Fibroblast of the conjunctiva (primary cell): ENCODE results near the gene ANKH.

ENCODE experiments used
- DNase-seq: peaks from one replicate; pipeline ENCODE4 v3.0.0-alpha.2; 2010; ENCODE audit warnings: low read depth

ANKH gene

GRCh38 chr5:14759744-14760547, 111.6 kb downstream of the ANKH start:
- DNase-seq: no peak

- DNase-seq: no peak
These were observed 113.7 kb downstream of the ANKH start for GRCh38 chr5:14757850-14758249.

- DNase-seq: no peak
These were observed 115.1 kb downstream of the ANKH start for GRCh38 chr5:14756478-14756877.

GRCh38 chr5:14753947-14754346, 117.6 kb downstream of the ANKH start:
- no peak for DNase-seq

- no peak for DNase-seq
These were observed 118.3 kb downstream of the ANKH start for GRCh38 chr5:14753292-14753691.

GRCh38 chr5:14752497-14753071, 119.0 kb downstream of the ANKH start:
- no peak for DNase-seq

GRCh38 chr5:14750712-14751111, 120.9 kb downstream of the ANKH start:
- DNase-seq: no peak

GRCh38 chr5:14749579-14750101, 121.9 kb downstream of the ANKH start:
- no peak for DNase-seq

GRCh38 chr5:14748180-14748900, 123.2 kb downstream of the ANKH start:
- no peak for DNase-seq

- DNase-seq: no peak
These were observed 125.8 kb downstream of the ANKH start for GRCh38 chr5:14745753-14746152.

- DNase-seq: no peak
These were observed 126.4 kb downstream of the ANKH start for GRCh38 chr5:14745188-14745563.

- DNase-seq: no peak
These were observed 127.0 kb downstream of the ANKH start for GRCh38 chr5:14744296-14745187.

- no peak for DNase-seq
These were observed 127.8 kb downstream of the ANKH start for GRCh38 chr5:14743601-14744295.

GRCh38 chr5:14742498-14742897, 129.1 kb downstream of the ANKH start:
- DNase-seq: no peak

GRCh38 chr5:14741801-14742440, 129.7 kb downstream of the ANKH start:
- no peak for DNase-seq

GRCh38 chr5:14741131-14741530, 130.4 kb downstream of the ANKH start:
- DNase-seq: no peak

- no peak for DNase-seq
These were observed 131.6 kb downstream of the ANKH start for GRCh38 chr5:14739981-14740380.

GRCh38 chr5:14739538-14739937, 132.0 kb downstream of the ANKH start:
- no peak for DNase-seq

- no peak for DNase-seq
These were observed 133.5 kb downstream of the ANKH start for GRCh38 chr5:14738050-14738449.

- DNase-seq: no peak
These were observed 134.3 kb downstream of the ANKH start for GRCh38 chr5:14737291-14737690.

- no peak for DNase-seq
These were observed 135.6 kb downstream of the ANKH start for GRCh38 chr5:14735944-14736343.
